ENCODE results near the gene ATP5PB. TPM values are rescaled to one million over a fixed set of nuclear protein-coding genes. Genes with fewer than 3 reads are reported as not detected.

ATP5PB gene, protein sequence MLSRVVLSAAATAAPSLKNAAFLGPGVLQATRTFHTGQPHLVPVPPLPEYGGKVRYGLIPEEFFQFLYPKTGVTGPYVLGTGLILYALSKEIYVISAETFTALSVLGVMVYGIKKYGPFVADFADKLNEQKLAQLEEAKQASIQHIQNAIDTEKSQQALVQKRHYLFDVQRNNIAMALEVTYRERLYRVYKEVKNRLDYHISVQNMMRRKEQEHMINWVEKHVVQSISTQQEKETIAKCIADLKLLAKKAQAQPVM
- polyA plus RNA-seq (2013, experiment 1 of 2): 235 TPM
- polyA plus RNA-seq (2013, experiment 2 of 2): 233 TPM

DNA sequence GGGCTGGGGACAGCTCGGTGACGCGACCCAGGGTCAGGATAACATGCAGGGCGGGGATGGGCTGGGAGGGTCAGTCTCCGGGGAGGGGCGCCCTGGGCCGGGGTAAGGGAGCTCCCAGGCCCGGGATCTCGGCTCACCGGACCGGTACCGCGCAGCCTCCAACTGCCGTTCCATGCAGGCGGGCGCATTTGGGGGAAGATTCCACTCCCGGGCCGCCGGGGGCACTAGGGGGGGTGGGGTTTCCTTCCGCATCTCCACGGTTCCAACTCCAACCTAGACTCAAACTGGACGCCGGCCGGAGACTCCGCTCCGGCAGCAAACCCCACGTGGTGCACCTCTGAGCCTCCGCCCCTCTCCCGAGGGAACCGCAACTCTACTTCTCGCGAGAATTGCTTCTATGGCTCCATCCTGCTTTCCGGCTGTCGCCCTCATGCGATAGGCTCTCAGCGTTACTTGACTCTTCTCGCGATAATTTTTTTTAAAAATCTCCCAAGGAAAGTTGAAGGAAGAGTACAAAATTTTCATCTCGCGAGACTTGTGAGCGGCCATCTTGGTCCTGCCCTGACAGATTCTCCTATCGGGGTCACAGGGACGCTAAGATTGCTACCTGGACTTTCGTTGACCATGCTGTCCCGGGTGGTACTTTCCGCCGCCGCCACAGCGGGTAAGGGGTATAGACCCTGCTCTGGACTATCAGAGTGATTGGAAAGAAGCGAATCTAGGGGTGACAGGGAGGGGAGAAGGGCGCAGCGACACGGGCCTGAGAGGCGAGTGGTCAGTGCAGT, at the start of gene ATP5PB, which contains the start of gene WDR77:
Gene ATP5PB (plus strand): TSS at position 547 of the 785 bp plus-strand sequence. CDS start 78 bp downstream, at position 625.
Gene WDR77 (minus strand): TSS at position 339 of the 785 bp plus-strand sequence. CDS start 87 bp downstream, at position 252.
- Histone ChIP-seq H3K4me3 (ENCODE audit: low read length in 2 of 2) (peak within 1 kb of the TSS; percentile 79 to 96), H3K9me3 (replicated peaks in 1 of 2; ENCODE audit: control insufficient read depth in 2 of 2, insufficient read depth in 1 of 2, low read depth in 1 of 2, low read length in 2 of 2) (no peaks in the 10 kb centered on the region), H3K36me3 (replicated peaks in 1 of 2; ENCODE audit: control insufficient read depth in 2 of 2, insufficient read depth in 2 of 2, low read length in 2 of 2) (peaks cover 13 to 65% of the 10 kb centered on the region in 2 donors), H2BK120ac (ENCODE audit: low read depth, low read length) (peak within 1 kb of the TSS; percentile 43), H2BK5ac (ENCODE audit: low read length) (no peak within 1 kb of the TSS), H3K4me2 (ENCODE audit: insufficient read depth, low read length, poor library complexity, severe bottlenecking) (peak within 1 kb of the TSS; percentile 69), H2BK12ac (ENCODE audit: low read length) (no peak within 1 kb of the TSS), H3K27ac (replicated peaks; ENCODE audit: low read length) (peak within 1 kb of the TSS; percentile 71), H2BK15ac (ENCODE audit: low read length) (no peak within 1 kb of the TSS), H2AK5ac (ENCODE audit: low read depth, low read length) (no peak within 1 kb of the TSS), H3K79me1 (ENCODE audit: low read depth, low read length) (peaks cover 6% of the 10 kb centered on the region), H3K23ac (ENCODE audit: low read depth, low read length, poor library complexity) (peak within 1 kb of the TSS; percentile 70), H4K91ac (ENCODE audit: low read depth, low read length, poor library complexity) (no peak within 1 kb of the TSS), H3K14ac (ENCODE audit: low read length) (peak within 1 kb of the TSS; percentile 50), H3K4me1 (ENCODE audit: control insufficient read depth in 2 of 2, insufficient read depth in 1 of 2, low read depth in 1 of 2, low read length in 2 of 2) (peaks cover 5 to 8% of the 10 kb centered on the region in 2 donors), H3K27me3 (ENCODE audit: control insufficient read depth in 3 of 3, insufficient read depth in 3 of 3, low read depth in 1 of 3, low read length in 3 of 3) (no peaks in the 10 kb centered on the region), H3K9ac (ENCODE audit: low read depth, low read length, poor library complexity) (peak within 1 kb of the TSS; percentile 96), H3K18ac (ENCODE audit: low read length) (peak within 1 kb of the TSS; percentile 93), H4K8ac (ENCODE audit: low read depth, low read length) (peak within 1 kb of the TSS; percentile 97), H2AFZ (ENCODE audit: low read length) (peak within 1 kb of the TSS; percentile 89), H3K4ac (ENCODE audit: low read length) (no peak within 1 kb of the TSS)
- DNase-seq (ENCODE audit: low spot score): peak; percentile 98
- WGBS, 2 donors (ENCODE audit: extremely low coverage in 2 of 2, insufficient read length in 2 of 2, insufficient replicate concordance in 1 of 2): no CpG with 5 or more reads among the region's 54 CpGs

DNA sequence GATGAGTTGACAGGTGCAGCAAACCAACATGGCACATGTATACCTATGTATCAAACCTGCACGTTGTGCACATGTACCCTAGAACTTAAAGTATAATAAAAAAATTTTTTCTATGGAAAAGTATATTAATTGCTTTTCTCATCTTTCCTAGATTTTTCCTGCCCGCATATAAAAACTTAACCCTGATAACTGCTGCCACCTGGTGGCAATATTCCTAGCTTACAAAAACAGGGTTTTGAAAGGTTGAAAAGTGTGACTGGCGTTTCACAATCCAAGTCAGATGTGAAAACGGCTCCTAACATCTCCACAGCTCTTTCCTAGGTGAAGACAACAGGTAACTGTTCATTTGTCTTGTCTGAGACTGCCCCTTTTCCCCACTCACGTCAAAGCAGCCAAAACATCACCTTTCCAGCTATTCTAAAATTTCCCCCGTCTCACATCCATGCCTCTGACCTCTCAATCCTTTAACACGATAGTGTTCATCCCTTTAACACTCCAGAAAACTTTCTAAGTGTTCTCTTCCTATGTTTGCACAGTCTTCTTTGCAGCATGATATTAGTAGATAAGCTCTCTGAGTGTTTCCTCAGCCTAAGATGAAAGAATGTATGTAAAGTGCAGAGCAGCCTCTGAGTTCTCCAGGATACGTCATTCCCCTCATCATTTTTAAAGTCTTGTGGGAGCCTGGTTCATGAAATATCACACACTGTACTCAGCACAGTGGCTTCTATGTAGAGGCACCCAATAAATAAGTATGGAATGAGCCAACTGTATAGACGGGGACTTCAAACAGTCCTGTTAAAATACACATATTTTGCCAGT, 49.3 kb upstream of the ATP5PB start:
- H3K23ac ChIP-seq (ENCODE audit: low read depth, low read length, poor library complexity): no peak overlapping the region
- no peak overlapping the region for H3K4me3 ChIP-seq (ENCODE audit: low read length in 2 of 2)
- H3K27me3 ChIP-seq (ENCODE audit: control insufficient read depth in 3 of 3, insufficient read depth in 3 of 3, low read depth in 1 of 3, low read length in 3 of 3): peaks cover 0 to 17% (median 0%) of the 10 kb centered on the region in 3 experiments
- peak overlapping the region; percentile 42 for H2AFZ ChIP-seq (ENCODE audit: low read length)
- no peak overlapping the region for H3K4ac ChIP-seq (ENCODE audit: low read length)
- no peak overlapping the region for H2BK12ac ChIP-seq (ENCODE audit: low read length)
- H2BK15ac ChIP-seq (ENCODE audit: low read length): no peak overlapping the region
- H3K36me3 ChIP-seq (replicated peaks in 1 of 2; ENCODE audit: control insufficient read depth in 2 of 2, insufficient read depth in 2 of 2, low read length in 2 of 2): no peaks in the 10 kb centered on the region
- H3K18ac ChIP-seq (ENCODE audit: low read length): no peak overlapping the region
- H3K9ac ChIP-seq (ENCODE audit: low read depth, low read length, poor library complexity): no peak overlapping the region
- no peaks in the 10 kb centered on the region for H3K4me1 ChIP-seq (ENCODE audit: control insufficient read depth in 2 of 2, insufficient read depth in 1 of 2, low read depth in 1 of 2, low read length in 2 of 2)
- H4K8ac ChIP-seq (ENCODE audit: low read depth, low read length): no peak overlapping the region
- H3K14ac ChIP-seq (ENCODE audit: low read length): no peak overlapping the region
- H3K27ac ChIP-seq (replicated peaks; ENCODE audit: low read length): no peak overlapping the region
- 100% methylated on average over 2 of the region's 9 CpGs; no CpG with 5 or more reads in 1 of the 2 donors for WGBS, 2 donors (ENCODE audit: extremely low coverage in 2 of 2, insufficient read length in 2 of 2, insufficient replicate concordance in 1 of 2)
- no peaks in the 10 kb centered on the region for H3K79me1 ChIP-seq (ENCODE audit: low read depth, low read length)
- H2BK5ac ChIP-seq (ENCODE audit: low read length): no peak overlapping the region
- H2BK120ac ChIP-seq (ENCODE audit: low read depth, low read length): no peak overlapping the region
- no peak overlapping the region for H4K91ac ChIP-seq (ENCODE audit: low read depth, low read length, poor library complexity)
- DNase-seq (ENCODE audit: low spot score): peak; percentile 41
- no peak overlapping the region for H2AK5ac ChIP-seq (ENCODE audit: low read depth, low read length)
- no peaks in the 10 kb centered on the region for H3K9me3 ChIP-seq (replicated peaks in 1 of 2; ENCODE audit: control insufficient read depth in 2 of 2, insufficient read depth in 1 of 2, low read depth in 1 of 2, low read length in 2 of 2)
- H3K4me2 ChIP-seq (ENCODE audit: insufficient read depth, low read length, poor library complexity, severe bottlenecking): no peak overlapping the region

DNA sequence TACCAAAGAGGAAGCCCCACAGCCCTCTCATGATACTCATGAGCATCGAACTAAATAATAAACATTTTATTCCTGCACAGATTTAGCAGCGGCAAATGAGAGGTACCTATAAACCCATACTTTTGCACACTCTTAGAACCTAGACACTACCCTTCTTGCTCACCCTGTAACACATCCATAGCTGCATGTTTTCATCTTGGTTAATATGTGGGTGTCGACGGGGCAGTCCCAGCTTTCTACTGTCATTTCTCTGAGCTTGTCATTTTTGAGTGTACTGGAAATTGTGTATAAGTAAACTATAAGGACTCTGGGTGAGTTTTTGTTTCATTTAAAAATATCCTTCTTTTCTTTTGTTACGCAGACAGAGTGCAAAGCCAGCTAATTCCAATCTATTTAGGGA, 47.2 kb upstream of the ATP5PB start:
- Histone ChIP-seq H2AK5ac (ENCODE audit: low read depth, low read length) (no peak overlapping the region), H3K9me3 (replicated peaks in 1 of 2; ENCODE audit: control insufficient read depth in 2 of 2, insufficient read depth in 1 of 2, low read depth in 1 of 2, low read length in 2 of 2) (no peaks in the 10 kb centered on the region), H3K4me3 (ENCODE audit: low read length in 2 of 2) (no peak overlapping the region), H3K9ac (ENCODE audit: low read depth, low read length, poor library complexity) (no peak overlapping the region), H3K27ac (replicated peaks; ENCODE audit: low read length) (no peak overlapping the region), H3K14ac (ENCODE audit: low read length) (no peak overlapping the region), H3K18ac (ENCODE audit: low read length) (no peak overlapping the region), H2BK12ac (ENCODE audit: low read length) (no peak overlapping the region), H4K91ac (ENCODE audit: low read depth, low read length, poor library complexity) (no peak overlapping the region), H2BK5ac (ENCODE audit: low read length) (no peak overlapping the region), H3K27me3 (ENCODE audit: control insufficient read depth in 3 of 3, insufficient read depth in 3 of 3, low read depth in 1 of 3, low read length in 3 of 3) (peaks cover 0 to 20% (median 0%) of the 10 kb centered on the region in 3 experiments), H3K36me3 (replicated peaks in 1 of 2; ENCODE audit: control insufficient read depth in 2 of 2, insufficient read depth in 2 of 2, low read length in 2 of 2) (no peaks in the 10 kb centered on the region), H2BK120ac (ENCODE audit: low read depth, low read length) (no peak overlapping the region), H3K79me1 (ENCODE audit: low read depth, low read length) (no peaks in the 10 kb centered on the region), H3K4me1 (ENCODE audit: control insufficient read depth in 2 of 2, insufficient read depth in 1 of 2, low read depth in 1 of 2, low read length in 2 of 2) (peaks cover 0 to 1% of the 10 kb centered on the region in 2 donors), H2BK15ac (ENCODE audit: low read length) (no peak overlapping the region), H3K23ac (ENCODE audit: low read depth, low read length, poor library complexity) (no peak overlapping the region), H2AFZ (ENCODE audit: low read length) (no peak overlapping the region), H3K4me2 (ENCODE audit: insufficient read depth, low read length, poor library complexity, severe bottlenecking) (no peak overlapping the region), H4K8ac (ENCODE audit: low read depth, low read length) (no peak overlapping the region), H3K4ac (ENCODE audit: low read length) (no peak overlapping the region)
- WGBS, 2 donors (ENCODE audit: extremely low coverage in 2 of 2, insufficient read length in 2 of 2, insufficient replicate concordance in 1 of 2): no CpG with 5 or more reads among the region's 5 CpGs
- no peak for DNase-seq (ENCODE audit: low spot score)
